AG04450 (cell line): ENCODE measurements around the gene FMO2. TPM values are rescaled to one million over a fixed set of nuclear protein-coding genes. Genes with fewer than 3 reads are reported as not detected.

Source experiments
- CTCF ChIA-PET: fragments of 300-600, 350-600 bp; formaldehyde crosslinking; extraction: SDS; loops from one replicate; lab custom pipeline; 2022; ENCODE audit warnings: antibody characterized with exemption, inconsistent platforms; lab: Charles Lee
- POLR2A ChIA-PET: fragments of 350-600 bp; formaldehyde crosslinking; extraction: SDS; loops from one replicate; lab custom pipeline; 2021; ENCODE audit warnings: antibody characterized with exemption, inconsistent platforms; lab: Yijun Ruan, JAX
- DNase-seq: peaks from one replicate; pipeline ENCODE4 v3.0.0-alpha.2; 2011; ENCODE audit warnings: low read depth, low spot score
- H3K27ac ChIP-seq: one replicate; pipeline ENCODE4 v1.5.1; 2012; ENCODE audit warnings: low read depth, low read length, control low read depth
- H3K27me3 ChIP-seq: one replicate; pipeline ENCODE4 v1.6.0; 2012; ENCODE audit warnings: low read length; ENCODE audit not compliant: control insufficient read depth, insufficient read depth
- H3K4me3 ChIP-seq: 2 replicates; pipeline ENCODE4 v1.5.1; 2011; ENCODE audit warnings: mild to moderate bottlenecking, low read depth, low read length, control low read depth
- H3K9me3 ChIP-seq: 2 replicates; pipeline ENCODE4 v1.5.1; 2012; ENCODE audit warnings: low read length; ENCODE audit not compliant: control insufficient read depth, insufficient read depth
- CTCF ChIP-seq: IDR thresholded peaks from 2 replicates; pipeline ENCODE4 v1.5.1; 2011; ENCODE audit warnings: low read depth, low read length, control low read depth, inconsistent platforms
- polyA plus RNA-seq: library from polyadenylated mRNA; depleted of rRNA; stranded (reverse); fragments of >200 nt; gene quantifications from 2 replicates; pipeline ENCODE4 v1.2.3, GENCODE V29; 2011

The FMO2 gene
- polyA plus RNA-seq, 1 experiment = 2.6 TPM

- ChIA-PET POLR2A (no interaction called here), CTCF (interaction anchor here (1.6 to 1.9 kb wide), 2 partner anchors 114 to 229 kb away, joined by 4 to 7 read pairs; no protein-coding TSS in a partner anchor)
- H3K4me3 ChIP-seq = no peak overlapping the region
- no peak for TF ChIP-seq CTCF
- DNase-seq = no peak
- H3K27ac ChIP-seq = no peak overlapping the region
- no peaks in the 10 kb centered on the region for H3K27me3 ChIP-seq
- H3K9me3 ChIP-seq = no peaks in the 10 kb centered on the region
Observed at GRCh38 chr1:171195767-171196166, 10.7 kb downstream of the FMO2 start.

- H3K9me3 ChIP-seq = no peaks in the 10 kb centered on the region
- H3K27me3 ChIP-seq = no peaks in the 10 kb centered on the region
- H3K27ac ChIP-seq = no peak overlapping the region
- TF ChIP-seq CTCF = no peak
- ChIA-PET POLR2A (no interaction called here), CTCF (interaction anchor here (1.0 kb wide), 1 partner anchor 30 kb away, joined by 5 read pairs; no protein-coding TSS in a partner anchor)
- no peak for DNase-seq
- no peak overlapping the region for H3K4me3 ChIP-seq
Observed at GRCh38 chr1:171196351-171196750, 11.3 kb downstream of the FMO2 start.

- Histone ChIP-seq H3K27ac (no peak overlapping the region), H3K27me3 (no peaks in the 10 kb centered on the region), H3K4me3 (no peak overlapping the region), H3K9me3 (no peaks in the 10 kb centered on the region)
- DNase-seq = no peak
- CTCF ChIA-PET = interaction anchor here (0.7 to 1.7 kb wide), 4 partner anchors 9 to 115 kb away, joined by 3 to 8 read pairs (median 4); no protein-coding TSS in a partner anchor
- POLR2A ChIA-PET = interaction anchor here (0.7 kb wide), 1 partner anchor 10 kb away, joined by 4 read pairs; no protein-coding TSS in a partner anchor
- TF ChIP-seq CTCF = no peak
Observed at GRCh38 chr1:171198081-171198480, 13.0 kb downstream of the FMO2 start.

GRCh38 chr1:171204296-171204695 is 19.2 kb downstream of the FMO2 start:
- ChIA-PET POLR2A (no interaction called here), CTCF (interaction anchor here (1.4 kb wide), 1 partner anchor 15 kb away, joined by 6 read pairs; no protein-coding TSS in a partner anchor)
- DNase-seq = no peak
- H3K4me3 ChIP-seq = no peak overlapping the region
- H3K9me3 ChIP-seq = no peaks in the 10 kb centered on the region
- H3K27me3 ChIP-seq = no peaks in the 10 kb centered on the region
- no peak for TF ChIP-seq CTCF
- no peak overlapping the region for H3K27ac ChIP-seq

GRCh38 chr1:171206204-171206977 is 21.3 kb downstream of the FMO2 start:
- Histone ChIP-seq H3K9me3 (no peaks in the 10 kb centered on the region), H3K27me3 (no peaks in the 10 kb centered on the region), H3K4me3 (no peak overlapping the region), H3K27ac (no peak overlapping the region)
- no peak for DNase-seq
- TF ChIP-seq CTCF = no peak
- CTCF ChIA-PET = interaction anchor here (1.9 kb wide), 1 partner anchor 20 kb away, joined by 8 read pairs; no protein-coding TSS in a partner anchor
- POLR2A ChIA-PET = no interaction called here
